SK-N-MC (cell line): ENCODE results near the gene C4orf50.

Experiments
- DNase-seq: peaks from one replicate; pipeline ENCODE4 v3.0.0-alpha.2; 2011; ENCODE audit warnings: low read depth, low spot score
- H3K27ac ChIP-seq: fragments of 200-600 bp; sonication (generic); 2 replicates; pipeline ENCODE4 v1.5.1; 2016; ENCODE audit warnings: mixed run types
- H3K36me3 ChIP-seq: fragments of 200-600 bp; sonication (generic); 2 replicates; pipeline ENCODE4 v1.6.1; 2017; ENCODE audit warnings: antibody characterized with exemption, low read length, mixed read lengths; ENCODE audit not compliant: insufficient read depth
- H3K4me3 ChIP-seq: fragments of 200-600 bp; sonication (generic); 2 replicates; pipeline ENCODE4 v1.5.1; 2016
- H3K9ac ChIP-seq: fragments of 200-600 bp; sonication (generic); 2 replicates; pipeline ENCODE4 v1.8.0; 2017; ENCODE audit warnings: mixed run types, mixed read lengths; ENCODE audit not compliant: insufficient read length
- H3K9me3 ChIP-seq: fragments of 200-600 bp; sonication (generic); 2 replicates; pipeline ENCODE4 v1.6.1; 2017; ENCODE audit warnings: low read depth, mild to moderate bottlenecking, antibody characterized with exemption, low read length, moderate library complexity, mixed read lengths
- EZH2 ChIP-seq: fragments of 200-600 bp; sonication (generic); IDR thresholded peaks from one replicate; pipeline ENCODE4 v1.6.1; 2017; ENCODE audit warnings: antibody characterized with exemption
- FOXP2 ChIP-seq: optimal IDR thresholded peaks from 2 replicates; pipeline ENCODE3; 2011; ENCODE audit warnings: mild to moderate bottlenecking, moderate library complexity; ENCODE audit not compliant: insufficient read depth; ENCODE audit errors: extremely low read length, control extremely low read depth
- POLR2AphosphoS5 ChIP-seq: IDR thresholded peaks from 2 replicates; pipeline ENCODE4 v1.6.1; 2012; ENCODE audit warnings: mild to moderate bottlenecking, low read depth, low read length, borderline replicate concordance

C4orf50 gene

DNA sequence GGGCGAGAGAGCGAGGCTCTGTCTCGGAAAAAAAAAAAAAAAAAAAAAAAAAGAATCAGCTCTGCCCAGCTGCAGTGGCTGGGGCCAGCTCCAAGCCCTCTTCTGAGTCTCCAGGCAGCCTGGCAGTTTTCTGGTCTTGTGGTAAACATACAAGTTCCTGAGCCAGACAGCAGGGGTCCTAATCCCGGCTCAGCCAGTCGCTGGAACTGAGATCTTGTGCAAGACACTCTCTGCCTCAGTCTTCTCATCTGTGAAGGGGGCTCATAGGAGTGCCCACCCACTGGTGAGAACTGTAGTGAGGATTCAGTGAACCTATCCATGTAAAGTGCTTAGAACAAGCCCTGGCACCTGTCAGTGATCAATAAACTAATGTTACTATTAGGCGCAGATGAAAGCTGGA, 41.8 kb downstream of the C4orf50 start:
- no peak overlapping the region for H3K4me3 ChIP-seq
- no peak overlapping the region for H3K9ac ChIP-seq
- TF ChIP-seq EZH2: no peak
- no peak for TF ChIP-seq POLR2AphosphoS5
- TF ChIP-seq FOXP2: no peak
- H3K9me3 ChIP-seq: no peaks in the 10 kb centered on the region
- no peak for DNase-seq
- H3K36me3 ChIP-seq: no peaks in the 10 kb centered on the region
- no peak overlapping the region for H3K27ac ChIP-seq

DNA sequence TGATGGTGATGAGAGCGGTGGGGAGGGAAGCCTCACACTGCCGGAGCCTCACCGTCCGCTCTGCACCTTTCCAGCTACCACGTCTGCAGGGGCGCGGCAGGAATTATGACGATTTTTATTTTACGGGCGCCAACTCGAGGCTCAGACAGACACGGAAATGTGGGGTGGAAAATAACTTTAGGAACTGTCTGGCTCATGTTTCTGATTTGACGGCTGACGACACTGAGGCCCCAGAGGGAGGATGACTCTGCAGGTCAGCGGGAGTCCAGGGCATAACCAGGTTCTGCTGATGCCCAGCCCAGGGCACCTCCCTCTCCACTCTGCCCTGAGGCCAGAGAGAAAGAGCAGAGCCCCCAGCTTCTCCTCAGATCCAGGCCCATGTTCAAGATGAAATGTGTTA, 43.9 kb downstream of the C4orf50 start:
- no peaks in the 10 kb centered on the region for H3K36me3 ChIP-seq
- no peak overlapping the region for H3K4me3 ChIP-seq
- no peak for DNase-seq
- H3K27ac ChIP-seq: no peak overlapping the region
- H3K9ac ChIP-seq: no peak overlapping the region
- no peak for TF ChIP-seq POLR2AphosphoS5
- TF ChIP-seq EZH2: no peak
- TF ChIP-seq FOXP2: no peak
- H3K9me3 ChIP-seq: no peaks in the 10 kb centered on the region

DNA sequence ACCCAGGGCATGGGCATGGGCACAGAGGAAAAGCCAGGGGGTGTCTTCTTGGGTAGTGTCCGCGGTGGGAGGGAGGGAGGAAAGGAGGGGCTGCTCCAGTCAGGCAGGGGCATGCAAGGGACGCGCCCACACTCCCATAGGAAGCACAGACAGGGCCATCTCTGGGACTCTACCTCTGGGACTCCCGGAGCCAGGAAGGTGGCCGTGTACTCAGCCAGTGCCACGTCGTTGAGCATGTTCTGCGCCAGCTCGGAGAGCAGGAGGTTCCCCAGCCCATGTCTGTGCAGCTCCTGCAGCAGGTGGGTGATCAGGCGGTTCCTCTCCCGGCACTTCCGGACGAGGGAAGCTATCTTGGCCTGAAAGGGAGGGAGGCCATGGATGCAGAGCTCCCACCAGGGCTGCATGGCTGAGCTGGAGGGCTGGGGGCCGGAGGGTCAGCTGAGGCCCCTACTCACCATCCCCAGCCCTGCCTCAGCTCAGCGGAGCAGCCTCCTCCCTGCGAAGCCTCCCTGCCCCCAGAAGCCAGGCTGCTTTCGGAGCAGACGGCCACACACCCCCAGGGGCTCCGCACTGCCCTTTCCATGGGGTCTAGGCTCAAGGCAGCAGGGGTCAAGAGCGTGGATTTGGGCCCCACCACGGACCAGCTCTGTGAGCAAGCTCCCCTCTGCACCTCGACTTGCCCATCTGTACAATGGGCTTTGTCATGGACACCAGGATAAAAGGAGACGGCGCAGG, 44.6 kb downstream of the C4orf50 start:
- Histone ChIP-seq H3K36me3 (no peaks in the 10 kb centered on the region), H3K27ac (no peak overlapping the region), H3K4me3 (no peak overlapping the region), H3K9me3 (no peaks in the 10 kb centered on the region), H3K9ac (no peak overlapping the region)
- no peak for DNase-seq
- TF ChIP-seq EZH2 (no peak), FOXP2 (no peak)

DNA sequence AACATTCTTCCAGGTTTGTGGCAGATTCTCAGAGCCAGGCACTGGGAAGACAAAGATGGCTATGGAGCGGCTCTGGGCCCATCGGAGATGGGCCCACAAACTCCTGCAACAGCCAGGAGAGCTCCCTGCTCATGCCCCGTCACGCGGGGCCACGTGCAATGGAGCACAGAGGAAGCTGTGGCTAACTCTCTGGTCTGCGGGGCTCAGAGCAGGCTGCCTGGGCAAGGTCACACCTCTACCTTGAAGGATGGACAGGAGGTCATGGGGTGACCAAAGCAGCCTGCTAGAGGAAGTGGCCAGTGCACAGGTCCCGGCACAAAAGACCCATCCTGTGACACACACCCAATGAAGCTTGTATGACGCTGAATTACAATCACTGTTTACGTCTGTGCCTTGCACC, 45.2 kb downstream of the C4orf50 start:
- no peaks in the 10 kb centered on the region for H3K9me3 ChIP-seq
- DNase-seq: no peak
- no peak overlapping the region for H3K9ac ChIP-seq
- TF ChIP-seq POLR2AphosphoS5 (no peak), FOXP2 (no peak), EZH2 (no peak)
- no peak overlapping the region for H3K4me3 ChIP-seq
- no peak overlapping the region for H3K27ac ChIP-seq
- H3K36me3 ChIP-seq: no peaks in the 10 kb centered on the region

DNA sequence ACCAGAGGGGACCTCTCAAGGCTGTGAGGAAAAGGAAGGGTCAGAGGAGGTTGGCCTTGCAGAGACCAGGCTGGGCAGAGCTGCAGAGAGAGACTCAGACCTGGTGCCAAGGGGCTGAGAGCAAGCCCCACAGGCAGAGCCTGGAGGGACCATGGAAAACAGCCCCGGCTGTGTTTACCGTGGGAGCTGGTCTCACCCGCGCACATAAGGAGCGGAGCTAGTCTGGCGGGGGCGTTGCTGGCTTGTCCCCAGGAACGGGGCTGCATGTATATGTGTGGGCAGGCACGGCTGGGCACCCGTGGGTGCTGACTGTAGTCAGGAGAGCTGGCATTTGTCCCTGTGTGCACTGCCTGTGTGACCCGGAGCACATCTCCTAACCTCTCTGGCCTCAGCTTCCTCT, 45.7 kb downstream of the C4orf50 start:
- Histone ChIP-seq H3K27ac (no peak overlapping the region), H3K36me3 (no peaks in the 10 kb centered on the region), H3K9me3 (no peaks in the 10 kb centered on the region), H3K4me3 (no peak overlapping the region), H3K9ac (no peak overlapping the region)
- TF ChIP-seq FOXP2 (no peak), EZH2 (no peak), POLR2AphosphoS5 (no peak)
- DNase-seq: no peak

DNA sequence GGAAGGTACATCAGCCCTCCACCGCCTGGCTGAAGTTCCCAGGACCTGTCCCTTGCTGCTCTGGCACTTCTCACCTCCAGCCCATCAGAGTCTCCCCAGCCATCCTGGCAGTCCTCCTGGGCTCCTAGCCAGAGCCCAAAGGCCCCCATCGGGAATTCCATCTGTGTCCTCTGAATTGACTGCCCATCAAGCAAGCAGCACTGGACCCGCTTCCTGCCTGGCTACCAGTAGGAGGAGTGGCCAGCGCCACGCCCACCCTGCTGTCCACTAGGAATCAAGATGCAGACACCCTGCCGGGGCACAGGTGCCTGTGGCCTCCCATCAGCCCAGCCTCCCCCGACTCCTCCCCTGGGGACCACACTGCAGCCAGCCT, 47.2 kb downstream of the C4orf50 start:
- Histone ChIP-seq H3K9ac (no peak overlapping the region), H3K36me3 (no peaks in the 10 kb centered on the region), H3K9me3 (no peaks in the 10 kb centered on the region), H3K4me3 (no peak overlapping the region), H3K27ac (no peak overlapping the region)
- TF ChIP-seq EZH2 (no peak), POLR2AphosphoS5 (no peak), FOXP2 (no peak)
- DNase-seq: no peak

DNA sequence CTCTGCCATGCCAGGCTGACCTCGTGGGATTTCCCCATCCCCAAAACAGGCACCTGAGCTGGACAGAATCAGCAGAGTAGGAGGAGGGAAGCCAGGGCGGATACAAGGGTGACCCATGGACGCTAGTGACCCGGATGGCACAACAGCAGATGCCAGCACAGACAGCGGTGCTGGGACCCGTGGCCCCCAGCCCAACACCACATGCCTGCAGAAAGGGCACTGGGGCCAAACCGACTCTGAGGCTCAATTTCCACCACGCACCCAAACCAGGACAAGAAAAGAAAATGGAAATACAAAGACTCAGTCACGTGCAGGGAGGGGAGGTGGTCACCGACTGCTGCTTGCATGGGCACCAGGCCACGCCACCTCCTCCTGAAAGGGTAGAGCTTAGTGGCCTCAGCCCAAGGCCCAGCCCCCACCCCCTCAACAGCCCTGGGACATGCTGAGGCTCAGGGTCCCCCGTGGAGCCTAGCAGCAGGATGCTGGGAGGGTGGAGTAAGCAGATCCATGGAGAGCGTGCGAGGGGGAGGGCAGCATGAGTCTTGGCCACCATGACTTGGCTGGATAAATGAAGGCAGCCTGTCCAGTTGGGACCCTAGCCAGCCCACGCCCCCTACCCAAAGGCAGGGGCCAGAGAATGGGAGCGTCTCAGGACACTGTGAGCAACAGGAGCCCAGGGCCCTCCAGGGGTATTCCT, 47.7 kb downstream of the C4orf50 start:
- no peak for DNase-seq
- H3K27ac ChIP-seq: no peak overlapping the region
- no peak overlapping the region for H3K9ac ChIP-seq
- H3K9me3 ChIP-seq: no peaks in the 10 kb centered on the region
- no peaks in the 10 kb centered on the region for H3K36me3 ChIP-seq
- no peak for TF ChIP-seq EZH2
- no peak for TF ChIP-seq POLR2AphosphoS5
- H3K4me3 ChIP-seq: no peak overlapping the region

DNA sequence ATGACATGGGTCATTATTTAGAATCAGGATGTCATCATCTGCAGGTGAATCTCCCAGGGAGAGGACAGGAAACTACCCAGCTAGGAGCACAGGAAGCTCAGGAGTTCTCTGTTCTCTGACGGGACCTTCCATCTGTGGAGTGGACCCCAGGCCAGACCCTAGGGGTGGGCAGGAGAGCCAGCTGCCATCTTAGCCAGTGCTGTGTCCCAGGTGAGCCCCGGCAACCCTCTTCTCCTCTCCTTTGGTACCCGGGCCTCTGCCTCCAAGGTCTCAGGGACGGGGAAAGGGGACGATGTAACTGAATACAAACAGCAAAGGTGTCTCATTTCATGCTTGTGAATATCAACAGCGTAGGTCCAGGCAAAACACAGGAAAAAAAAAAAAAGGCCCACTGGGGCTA, 48.5 kb downstream of the C4orf50 start:
- Histone ChIP-seq H3K9ac (no peak overlapping the region), H3K36me3 (no peaks in the 10 kb centered on the region), H3K27ac (no peak overlapping the region), H3K9me3 (no peaks in the 10 kb centered on the region), H3K4me3 (no peak overlapping the region)
- DNase-seq: no peak
- TF ChIP-seq POLR2AphosphoS5: no peak
- TF ChIP-seq EZH2: no peak
- TF ChIP-seq FOXP2: no peak

DNA sequence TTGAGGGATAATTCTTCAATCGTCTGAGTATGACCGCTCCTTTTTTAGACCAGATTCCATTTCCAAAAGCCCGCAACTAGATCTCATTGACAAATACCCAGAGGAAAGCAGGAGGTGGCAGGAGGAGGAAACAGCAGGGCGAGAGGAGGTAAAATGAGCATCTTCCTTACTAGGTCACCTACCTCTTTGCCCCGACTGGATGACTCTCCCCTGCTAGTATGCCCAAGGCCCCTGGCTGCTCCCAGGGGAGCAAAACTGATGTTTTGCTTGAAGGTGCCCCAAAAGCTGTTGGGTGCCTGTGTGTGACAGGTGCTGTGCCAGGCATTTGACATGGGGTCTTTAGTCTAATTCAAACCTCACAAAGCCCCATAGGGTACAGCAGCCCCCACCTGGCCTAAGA, 48.9 kb downstream of the C4orf50 start:
- Histone ChIP-seq H3K9ac (no peak overlapping the region), H3K27ac (no peak overlapping the region), H3K9me3 (no peaks in the 10 kb centered on the region), H3K4me3 (no peak overlapping the region), H3K36me3 (no peaks in the 10 kb centered on the region)
- TF ChIP-seq POLR2AphosphoS5 (no peak), FOXP2 (no peak), EZH2 (no peak)
- DNase-seq: no peak

DNA sequence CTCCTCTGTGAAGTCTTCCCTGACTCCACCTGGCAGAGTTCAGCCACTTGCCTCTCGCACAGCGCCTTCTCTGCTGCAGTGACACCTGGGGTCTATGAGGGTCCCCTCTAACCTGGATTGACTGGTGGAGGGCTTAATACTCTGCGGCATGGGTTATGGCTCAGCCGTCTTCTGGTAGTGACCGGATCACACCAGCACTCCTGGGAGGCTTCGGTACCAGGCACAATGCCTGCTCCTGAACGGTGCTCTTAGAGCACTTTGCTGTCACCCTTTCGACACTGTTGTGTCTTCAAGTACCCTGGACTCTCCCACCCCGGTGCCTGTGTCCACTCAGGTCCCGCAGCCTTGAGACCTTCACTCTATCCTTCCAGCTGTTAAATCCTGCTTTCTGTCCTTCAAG, 50.0 kb downstream of the C4orf50 start:
- Histone ChIP-seq H3K27ac (no peak overlapping the region), H3K9me3 (no peaks in the 10 kb centered on the region), H3K9ac (no peak overlapping the region), H3K4me3 (no peak overlapping the region), H3K36me3 (no peaks in the 10 kb centered on the region)
- DNase-seq: no peak
- no peak for TF ChIP-seq POLR2AphosphoS5
